Stimulated activated CD4-positive, alpha-beta T cell treated with anti-CD3 and anti-CD28 coated beads, Interleukin-15, amount 100 ng/mL, for 1 hour (primary cell): ENCODE data around the gene ADGB.
"Not testable (repeated sequence)": the region's sequence is repeated elsewhere in the genome, so short reads cannot be mapped to it uniquely, and the experiment has no call there.

Experiments
- DNase-seq, 2 donors: peaks; one replicate each; pipeline ENCODE4 v3.0.0-alpha.2; 2020; ENCODE audit warnings: low read depth in 1 of 2, low spot score in 1 of 2

Gene ADGB

GRCh38 chr6:146753306-146753705 lies 154.5 kb downstream of the ADGB start:
- DNase-seq, result no peak

- no peak for DNase-seq
Observed at GRCh38 chr6:146767632-146768031, 168.9 kb downstream of the ADGB start.

GRCh38 chr6:146768722-146769121 lies 169.9 kb downstream of the ADGB start:
- no peak for DNase-seq

GRCh38 chr6:146770275-146770964 lies 171.6 kb downstream of the ADGB start:
- no peak for DNase-seq

GRCh38 chr6:146770965-146771735 lies 172.4 kb downstream of the ADGB start:
- peak in 1 of 2 donors; percentile 2 for DNase-seq

- DNase-seq, result no peak
Observed at GRCh38 chr6:146775220-146775619, 176.4 kb downstream of the ADGB start.

GRCh38 chr6:146781836-146782235 lies 183.1 kb downstream of the ADGB start:
- no peak for DNase-seq

- no peak for DNase-seq
Observed at GRCh38 chr6:146785001-146785585, 186.3 kb downstream of the ADGB start.

- DNase-seq, result no peak
Observed at GRCh38 chr6:146787876-146788508, 189.2 kb downstream of the ADGB start.

GRCh38 chr6:146790561-146791091 lies 191.9 kb downstream of the ADGB start:
- no peak for DNase-seq

- no peak for DNase-seq
Observed at GRCh38 chr6:146791930-146792329, 193.2 kb downstream of the ADGB start.

- not testable (repeated sequence) for DNase-seq
Observed at GRCh38 chr6:146793218-146793617, 194.4 kb downstream of the ADGB start.

GRCh38 chr6:146795479-146796133 lies 196.8 kb downstream of the ADGB start:
- DNase-seq, result no peak

GRCh38 chr6:146803167-146803566 lies 204.4 kb downstream of the ADGB start:
- DNase-seq, result not testable (repeated sequence)

GRCh38 chr6:146803601-146804000 lies 204.8 kb downstream of the ADGB start:
- DNase-seq, result no peak

GRCh38 chr6:146805546-146806325 lies 207.0 kb downstream of the ADGB start:
- DNase-seq, result no peak

- DNase-seq, result not testable (repeated sequence)
Observed at GRCh38 chr6:146809014-146809413, 210.2 kb downstream of the ADGB start.

- not testable (repeated sequence) for DNase-seq
Observed at GRCh38 chr6:146812811-146813321, 214.1 kb downstream of the ADGB start.

- no peak for DNase-seq
Observed at GRCh38 chr6:146813554-146813953, 214.8 kb downstream of the ADGB start.
